HG03060 (cell line): Measurements from ENCODE around the gene HOTAIR.

ENCODE experiments used
- ATAC-seq: cut with Tn5 transposase; IDR thresholded peaks from one replicate; pipeline ENCODE4 v1.9.1; 2021; ENCODE audit warnings: low read depth, moderate number of reproducible peaks; ENCODE audit not compliant: unreplicated experiment

Gene HOTAIR

GRCh38 chr12:53950437-53950773 is 24.3 kb downstream of the HOTAIR start:
- no peak for ATAC-seq

- no peak for ATAC-seq
Measured at GRCh38 chr12:53949631-53950436, 24.9 kb downstream of the HOTAIR start.

DNA sequence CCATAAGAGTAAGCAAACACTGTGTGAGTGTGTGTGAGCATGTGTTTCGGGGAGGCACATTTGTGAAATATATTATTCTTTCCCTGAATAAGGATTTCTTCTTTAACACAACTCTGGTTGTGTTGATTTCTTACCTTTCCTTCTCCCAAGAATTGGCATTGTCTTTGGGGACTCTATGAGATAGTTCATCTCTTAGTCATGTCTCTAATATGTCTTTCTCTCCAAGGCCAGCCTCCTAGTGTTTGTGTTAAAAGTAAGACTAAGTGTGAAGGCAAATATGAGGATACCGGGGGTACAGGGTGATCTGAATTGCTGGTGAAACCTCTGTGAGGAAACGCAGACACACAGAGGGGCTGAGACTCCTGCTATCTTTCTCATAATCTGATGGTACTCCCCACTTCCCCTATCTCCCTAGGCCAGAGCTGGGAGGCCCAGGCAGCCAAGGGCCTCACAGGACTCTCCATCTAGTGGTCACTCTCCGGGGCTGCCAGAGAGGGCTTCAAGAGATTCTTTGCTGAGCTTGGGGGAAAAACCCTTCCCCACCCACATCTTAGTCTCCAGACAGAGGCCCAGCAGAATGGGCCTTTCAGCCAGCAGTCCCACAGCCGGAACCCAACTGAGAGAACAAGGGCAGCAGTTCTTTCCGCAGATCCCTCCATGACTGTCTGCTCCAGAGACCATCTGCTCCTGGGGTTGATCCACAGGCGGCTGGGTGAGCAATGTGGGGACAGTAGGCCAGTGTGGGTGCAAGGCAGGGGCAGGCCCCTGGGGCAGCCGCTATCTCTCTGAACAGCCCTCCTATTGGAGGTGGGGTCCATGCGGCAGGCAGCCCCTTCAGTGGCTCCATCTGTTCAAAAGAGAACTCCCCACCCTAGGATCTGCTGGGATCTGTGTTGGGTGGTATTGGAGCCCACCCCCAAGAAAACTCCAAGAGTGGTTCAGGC is 25.8 kb downstream of the HOTAIR start:
- no peak for ATAC-seq

DNA sequence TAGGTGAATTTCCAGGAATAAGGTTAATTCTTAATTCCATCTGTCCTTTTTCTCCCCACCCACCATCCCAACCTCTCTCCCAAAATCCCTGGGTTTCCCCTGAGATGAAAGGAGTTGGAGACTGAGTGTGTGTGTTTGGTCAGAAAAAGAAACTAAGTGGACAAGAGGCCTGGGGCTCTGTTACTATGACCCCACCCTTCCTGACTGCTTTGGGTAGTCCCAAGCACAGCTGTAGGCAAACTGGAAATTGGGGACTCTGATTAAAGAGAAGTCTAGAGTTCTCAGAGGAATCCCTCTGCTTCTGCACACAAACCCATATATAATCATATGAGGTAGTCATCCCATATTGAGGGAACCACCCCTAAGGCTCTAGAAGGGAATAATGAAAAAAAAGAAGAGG is 27.0 kb downstream of the HOTAIR start:
- no peak for ATAC-seq

GRCh38 chr12:53944907-53945847 is 29.6 kb downstream of the HOTAIR start:
- ATAC-seq = no peak

GRCh38 chr12:53944209-53944608 is 30.5 kb downstream of the HOTAIR start:
- ATAC-seq = no peak

DNA sequence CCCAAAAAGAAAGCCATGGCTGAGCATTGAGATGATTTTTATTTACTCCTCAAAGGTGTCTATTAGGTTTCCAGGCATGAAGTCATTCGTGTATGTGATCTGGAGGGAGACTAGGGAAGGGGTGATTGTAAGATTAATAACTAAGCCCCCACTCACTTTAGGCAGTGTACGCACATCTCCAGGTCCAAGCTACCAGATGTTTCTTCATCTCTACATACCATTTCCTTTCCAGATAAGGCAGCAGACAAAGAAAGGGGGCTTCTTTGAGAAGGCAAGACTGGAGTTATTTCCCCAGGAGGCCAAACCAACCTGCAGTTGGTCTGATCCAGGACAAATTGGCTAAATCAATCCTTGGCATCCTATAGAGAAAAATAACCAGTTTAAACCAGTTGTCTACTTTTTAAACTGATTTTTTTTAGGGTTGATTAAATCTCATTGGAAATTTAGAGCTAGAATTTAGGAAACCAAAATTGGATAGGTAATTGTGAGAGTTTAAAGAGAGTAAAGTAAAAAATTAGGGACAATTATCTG is 32.2 kb downstream of the HOTAIR start:
- ATAC-seq = no peak

DNA sequence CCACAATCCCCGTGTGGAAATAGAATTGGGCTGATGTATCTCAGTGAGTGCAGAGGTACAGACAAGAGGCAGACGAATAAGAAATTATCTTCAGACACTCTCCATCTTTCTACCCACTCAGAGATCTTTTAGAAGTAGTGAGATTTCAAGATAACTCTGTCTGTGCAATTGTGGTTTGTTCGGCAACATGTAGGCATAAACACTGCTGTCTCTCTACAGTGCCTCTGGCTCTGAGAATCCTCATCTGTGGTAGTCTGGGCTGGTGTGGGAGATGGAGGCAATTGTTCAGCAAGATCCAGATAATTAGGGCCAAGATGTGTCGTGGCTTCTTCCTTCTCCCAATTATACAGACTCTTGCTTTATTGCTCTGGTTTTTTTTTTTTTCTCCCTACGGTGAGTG is 33.0 kb downstream of the HOTAIR start:
- ATAC-seq = no peak

- ATAC-seq = no peak
Measured at GRCh38 chr12:53941187-53941586, 33.6 kb downstream of the HOTAIR start.

- no peak for ATAC-seq
Measured at GRCh38 chr12:53940443-53941014, 34.2 kb downstream of the HOTAIR start.

- no peak for ATAC-seq
Measured at GRCh38 chr12:53939141-53940108, 35.3 kb downstream of the HOTAIR start.

GRCh38 chr12:53938326-53939140 is 36.2 kb downstream of the HOTAIR start, which contains the start of gene HOXC13:
TSS of gene HOXC13 (plus strand) at chr12:53938831. CDS start at chr12:53938907, 76 bp downstream.
- no peak for ATAC-seq

DNA sequence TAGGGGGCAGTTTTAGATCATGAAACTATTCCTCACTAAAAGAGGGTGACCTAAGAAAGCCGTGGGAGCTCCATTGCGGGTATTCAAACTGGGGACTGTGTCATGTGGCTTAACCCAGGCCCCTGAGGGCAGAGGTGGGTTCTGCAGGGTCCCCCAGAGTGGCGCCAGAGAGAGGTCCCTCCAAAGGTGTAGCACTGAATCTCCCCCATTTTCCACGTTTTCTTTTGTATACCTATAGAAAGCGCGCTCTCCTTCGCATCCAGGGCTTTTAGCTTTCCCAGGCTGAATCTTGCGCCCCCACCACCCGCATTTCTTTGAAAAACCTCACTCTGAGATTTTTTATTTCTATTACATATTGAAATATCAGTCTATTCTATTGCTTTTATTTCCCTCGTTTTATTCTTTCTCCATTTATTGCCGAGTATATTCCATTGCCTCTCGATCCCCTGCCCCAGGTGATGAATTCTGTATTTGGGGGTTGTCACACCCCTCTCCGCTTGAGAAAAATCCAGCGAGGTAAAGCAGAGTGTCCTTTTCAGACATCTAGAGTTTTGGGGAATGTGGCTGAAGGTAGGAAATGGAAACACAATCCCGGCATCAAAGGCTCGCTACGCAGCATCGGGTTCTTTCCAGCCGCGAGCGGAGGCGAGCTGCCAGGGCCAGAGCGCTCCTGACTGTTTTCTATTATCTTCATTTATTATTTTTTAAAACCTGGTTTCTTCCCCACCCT is 37.0 kb downstream of the HOTAIR start:
- ATAC-seq = no peak

- no peak for ATAC-seq
Measured at GRCh38 chr12:53937099-53937498, 37.7 kb downstream of the HOTAIR start.

DNA sequence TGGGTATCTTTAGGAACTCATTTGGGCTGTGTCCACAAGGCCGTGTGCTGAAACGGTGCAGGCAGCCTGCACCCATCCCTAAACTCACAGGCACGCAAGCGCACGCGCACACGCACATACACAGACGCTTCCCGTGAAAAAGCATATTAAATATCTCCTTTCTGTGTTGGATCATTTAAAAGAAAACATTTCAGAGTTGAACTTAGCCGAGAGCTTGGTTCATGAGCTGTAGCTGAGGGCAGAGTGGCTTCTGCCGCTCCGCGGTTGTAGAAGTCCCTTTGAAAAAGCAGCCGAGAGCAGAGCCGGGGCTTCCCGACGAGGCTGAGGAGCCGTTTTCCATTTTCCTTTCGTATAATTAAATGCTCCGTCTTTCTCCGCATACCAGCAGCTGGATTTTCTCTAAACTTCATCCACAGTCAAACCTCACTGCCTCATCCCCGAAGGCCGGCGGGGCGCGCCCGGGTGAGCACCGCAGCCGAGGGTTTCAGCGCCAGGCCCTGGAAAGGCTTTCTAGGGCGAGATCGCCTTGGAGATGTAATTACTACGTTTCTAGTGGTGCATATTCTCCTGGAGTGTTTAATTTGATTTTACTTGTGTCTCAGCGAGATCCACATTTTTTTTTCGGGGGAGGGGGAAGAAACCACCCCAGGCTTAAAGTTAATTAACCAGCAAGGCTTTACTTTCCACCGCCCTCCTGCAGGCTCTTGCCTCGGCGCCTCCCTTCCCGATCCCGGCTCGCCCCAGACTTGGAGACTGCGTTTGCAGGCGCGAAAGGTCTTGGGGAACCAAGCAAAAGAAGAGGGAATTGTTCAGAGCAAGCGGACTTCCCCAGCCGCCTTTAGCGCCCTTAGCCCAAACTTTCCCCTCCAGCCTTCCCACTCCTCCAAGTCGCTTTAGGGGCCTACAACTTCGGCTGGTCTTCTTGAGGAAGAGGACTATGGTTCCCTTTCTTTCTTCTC is 39.1 kb downstream of the HOTAIR start:
- no peak for ATAC-seq

DNA sequence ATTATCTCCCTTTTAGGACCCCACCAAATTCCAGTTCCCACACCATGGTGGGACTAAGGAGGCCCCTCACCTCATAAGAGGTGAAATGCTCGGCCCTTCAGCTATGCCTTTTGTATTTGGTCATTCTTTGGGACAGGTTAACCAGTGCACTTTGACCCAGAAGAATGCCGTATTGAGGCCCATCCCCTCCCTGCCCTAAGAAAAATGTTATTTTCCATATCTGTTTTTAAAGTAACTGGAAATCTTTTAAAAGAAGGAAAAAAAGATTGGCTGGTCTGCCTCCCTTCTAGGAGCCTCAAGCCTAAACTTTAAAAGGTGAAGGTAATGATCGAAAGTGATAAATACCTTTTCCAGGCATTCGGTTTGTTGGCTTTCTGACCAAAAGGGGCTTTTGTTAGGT is 41.8 kb downstream of the HOTAIR start:
- no peak for ATAC-seq
